Osteoblast (primary cell): ENCODE data around the gene MNX1. TPM values are rescaled to one million over a fixed set of nuclear protein-coding genes. Genes with fewer than 3 reads are reported as not detected.

Source experiments
- DNase-seq: peaks from one replicate; pipeline ENCODE4 v3.0.0; 2011; ENCODE audit warnings: low spot score, mixed read lengths; ENCODE audit not compliant: insufficient read length; ENCODE audit errors: missing footprints
- H2AFZ ChIP-seq: 2 replicates; pipeline ENCODE4 v1.6.0; 2011; ENCODE audit warnings: mild to moderate bottlenecking, low read length
- H3K27ac ChIP-seq: 2 replicates; pipeline ENCODE4 v1.5.1; 2011; ENCODE audit warnings: mild to moderate bottlenecking, low read depth, low read length, moderate library complexity
- H3K27me3 ChIP-seq: 2 replicates; pipeline ENCODE4 v1.6.0; 2012; ENCODE audit warnings: mild to moderate bottlenecking, control low read depth, inconsistent platforms, low read length, moderate library complexity; ENCODE audit not compliant: insufficient read depth
- H3K36me3 ChIP-seq: 2 replicates; pipeline ENCODE4 v1.5.1; 2011; ENCODE audit warnings: mild to moderate bottlenecking, low read length, control low read depth, moderate library complexity; ENCODE audit not compliant: insufficient read depth
- H3K4me1 ChIP-seq: 2 replicates; pipeline ENCODE4 v1.5.1; 2011; ENCODE audit warnings: mild to moderate bottlenecking, low read length, control low read depth, moderate library complexity; ENCODE audit not compliant: insufficient read depth
- H3K4me2 ChIP-seq: 2 replicates; pipeline ENCODE4 v1.6.0; 2011; ENCODE audit warnings: mild to moderate bottlenecking, low read length; ENCODE audit not compliant: insufficient read depth
- H3K4me3 ChIP-seq: fragments of 200-600 bp; sonication (generic); 3 replicates; pipeline ENCODE4 v1.5.1; 2012; ENCODE audit warnings: mild to moderate bottlenecking, low read length, inconsistent platforms; ENCODE audit not compliant: insufficient read depth
- H3K79me2 ChIP-seq: 2 replicates; pipeline ENCODE4 v1.6.0; 2012; ENCODE audit warnings: mild to moderate bottlenecking, low read length, control low read depth, inconsistent platforms; ENCODE audit not compliant: insufficient read depth
- H3K9me3 ChIP-seq: 2 replicates; pipeline ENCODE4 v1.5.1; 2011; ENCODE audit warnings: low read depth, low read length, control low read depth
- H4K20me1 ChIP-seq: 2 replicates; pipeline ENCODE4 v1.6.0; 2012; ENCODE audit warnings: mild to moderate bottlenecking, low read length, control low read depth; ENCODE audit not compliant: insufficient read depth
- total RNA-seq: library from RNA; depleted of rRNA; stranded (reverse); fragments of >200 nt; gene quantifications from 2 replicates; pipeline ENCODE4 v1.2.3, GENCODE V29; 2012
- TF ChIP-seq, protein P1 (sequence below): IDR thresholded peaks from 2 replicates; pipeline ENCODE4 v1.5.1; 2011; ENCODE audit warnings: mild to moderate bottlenecking, low read depth, low read length, moderate library complexity; ENCODE audit errors: extremely low read depth

The MNX1 gene
- total RNA-seq, 1 donor, result not detected

DNA sequence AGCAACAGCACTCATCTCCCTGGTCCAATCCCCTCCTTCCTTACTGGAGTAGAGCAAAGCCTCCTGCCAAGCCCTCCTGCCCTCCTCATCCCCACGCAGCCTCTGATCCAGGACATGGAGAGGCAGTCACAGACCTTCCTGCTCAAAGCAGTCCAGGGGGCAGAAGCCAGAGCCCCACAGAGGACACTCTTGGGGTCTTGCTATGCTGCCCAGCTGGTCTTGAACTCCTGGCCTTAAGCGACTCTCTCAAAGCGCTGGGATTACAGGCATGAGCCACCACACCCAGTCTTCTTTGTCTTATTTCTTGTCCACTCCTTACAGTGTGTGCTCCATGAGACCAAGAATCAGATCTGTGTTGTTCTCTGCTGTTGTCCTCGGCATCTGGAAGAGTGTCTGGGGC is 26.6 kb upstream of the MNX1 start:
- Histone ChIP-seq H3K4me2 (no peak overlapping the region), H3K79me2 (no peaks in the 10 kb centered on the region)

DNA sequence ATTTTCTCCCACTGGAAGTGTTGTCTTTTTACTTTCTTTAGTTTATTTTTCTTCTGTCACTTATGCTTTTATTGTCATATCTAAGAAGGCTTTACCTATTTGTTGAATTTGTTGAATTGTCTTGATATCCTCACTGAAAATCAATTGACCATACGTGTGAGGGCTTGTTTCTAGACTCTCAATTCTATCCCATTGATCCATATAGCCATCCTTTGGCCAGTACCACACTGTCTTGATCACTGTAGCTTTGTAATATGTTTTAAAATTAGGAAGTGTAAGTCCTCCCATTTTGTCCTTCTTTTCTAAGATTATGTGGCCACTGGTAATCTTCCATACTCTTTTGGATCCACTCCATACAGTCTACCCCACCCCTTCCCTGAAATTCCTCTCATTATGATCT is 25.5 kb upstream of the MNX1 start:
- no peak overlapping the region for H3K27ac ChIP-seq
- H3K27me3 ChIP-seq, result no peaks in the 10 kb centered on the region
- H3K4me1 ChIP-seq, result no peaks in the 10 kb centered on the region
- no peak for DNase-seq
- no peak overlapping the region for H2AFZ ChIP-seq
- H3K4me3 ChIP-seq, result no peak overlapping the region
- no peaks in the 10 kb centered on the region for H4K20me1 ChIP-seq
- H3K9me3 ChIP-seq, result no peaks in the 10 kb centered on the region
- no peaks in the 10 kb centered on the region for H3K79me2 ChIP-seq
- TF ChIP-seq, protein P1, sequence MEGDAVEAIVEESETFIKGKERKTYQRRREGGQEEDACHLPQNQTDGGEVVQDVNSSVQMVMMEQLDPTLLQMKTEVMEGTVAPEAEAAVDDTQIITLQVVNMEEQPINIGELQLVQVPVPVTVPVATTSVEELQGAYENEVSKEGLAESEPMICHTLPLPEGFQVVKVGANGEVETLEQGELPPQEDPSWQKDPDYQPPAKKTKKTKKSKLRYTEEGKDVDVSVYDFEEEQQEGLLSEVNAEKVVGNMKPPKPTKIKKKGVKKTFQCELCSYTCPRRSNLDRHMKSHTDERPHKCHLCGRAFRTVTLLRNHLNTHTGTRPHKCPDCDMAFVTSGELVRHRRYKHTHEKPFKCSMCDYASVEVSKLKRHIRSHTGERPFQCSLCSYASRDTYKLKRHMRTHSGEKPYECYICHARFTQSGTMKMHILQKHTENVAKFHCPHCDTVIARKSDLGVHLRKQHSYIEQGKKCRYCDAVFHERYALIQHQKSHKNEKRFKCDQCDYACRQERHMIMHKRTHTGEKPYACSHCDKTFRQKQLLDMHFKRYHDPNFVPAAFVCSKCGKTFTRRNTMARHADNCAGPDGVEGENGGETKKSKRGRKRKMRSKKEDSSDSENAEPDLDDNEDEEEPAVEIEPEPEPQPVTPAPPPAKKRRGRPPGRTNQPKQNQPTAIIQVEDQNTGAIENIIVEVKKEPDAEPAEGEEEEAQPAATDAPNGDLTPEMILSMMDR, result no peak
- H3K36me3 ChIP-seq, result no peaks in the 10 kb centered on the region
- no peak overlapping the region for H3K4me2 ChIP-seq

More for the DNA sequence above, 26.6 kb upstream of the MNX1 start:
- DNase-seq, result no peak
- H4K20me1 ChIP-seq, result no peaks in the 10 kb centered on the region
- H3K36me3 ChIP-seq, result no peaks in the 10 kb centered on the region
- no peak overlapping the region for H3K4me3 ChIP-seq
- no peaks in the 10 kb centered on the region for H3K9me3 ChIP-seq
- no peak overlapping the region for H3K27ac ChIP-seq
- no peak overlapping the region for H2AFZ ChIP-seq
- TF ChIP-seq, protein P1, result no peak
- H3K4me1 ChIP-seq, result no peaks in the 10 kb centered on the region
- H3K27me3 ChIP-seq, result no peaks in the 10 kb centered on the region

DNA sequence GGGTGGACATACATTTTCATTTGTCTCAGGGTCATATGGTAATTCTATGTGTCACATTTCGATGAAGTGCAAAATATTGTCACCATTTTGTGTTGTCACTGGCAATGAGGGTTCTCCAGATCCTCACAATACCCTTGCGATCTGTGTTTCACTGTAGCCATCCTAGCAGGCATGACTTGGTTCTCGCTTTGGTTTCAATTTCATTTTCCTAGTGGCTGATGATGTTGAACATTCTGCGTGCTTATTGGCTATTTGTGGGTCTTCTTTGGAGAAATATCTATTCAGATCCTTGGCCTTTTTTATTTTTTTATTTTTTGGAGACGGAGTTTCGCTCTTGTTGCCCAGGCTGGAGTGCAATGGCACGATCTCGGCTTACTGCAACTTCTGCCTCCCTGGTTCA is 24.8 kb upstream of the MNX1 start:
- H4K20me1 ChIP-seq, result no peaks in the 10 kb centered on the region
- no peaks in the 10 kb centered on the region for H3K4me1 ChIP-seq
- no peaks in the 10 kb centered on the region for H3K27me3 ChIP-seq
- no peaks in the 10 kb centered on the region for H3K36me3 ChIP-seq
- no peak overlapping the region for H3K27ac ChIP-seq
- no peaks in the 10 kb centered on the region for H3K79me2 ChIP-seq
- H3K4me2 ChIP-seq, result no peak overlapping the region
- H2AFZ ChIP-seq, result no peak overlapping the region
- no peak for DNase-seq
- no peaks in the 10 kb centered on the region for H3K9me3 ChIP-seq
- TF ChIP-seq, protein P1, result no peak
- no peak overlapping the region for H3K4me3 ChIP-seq

DNA sequence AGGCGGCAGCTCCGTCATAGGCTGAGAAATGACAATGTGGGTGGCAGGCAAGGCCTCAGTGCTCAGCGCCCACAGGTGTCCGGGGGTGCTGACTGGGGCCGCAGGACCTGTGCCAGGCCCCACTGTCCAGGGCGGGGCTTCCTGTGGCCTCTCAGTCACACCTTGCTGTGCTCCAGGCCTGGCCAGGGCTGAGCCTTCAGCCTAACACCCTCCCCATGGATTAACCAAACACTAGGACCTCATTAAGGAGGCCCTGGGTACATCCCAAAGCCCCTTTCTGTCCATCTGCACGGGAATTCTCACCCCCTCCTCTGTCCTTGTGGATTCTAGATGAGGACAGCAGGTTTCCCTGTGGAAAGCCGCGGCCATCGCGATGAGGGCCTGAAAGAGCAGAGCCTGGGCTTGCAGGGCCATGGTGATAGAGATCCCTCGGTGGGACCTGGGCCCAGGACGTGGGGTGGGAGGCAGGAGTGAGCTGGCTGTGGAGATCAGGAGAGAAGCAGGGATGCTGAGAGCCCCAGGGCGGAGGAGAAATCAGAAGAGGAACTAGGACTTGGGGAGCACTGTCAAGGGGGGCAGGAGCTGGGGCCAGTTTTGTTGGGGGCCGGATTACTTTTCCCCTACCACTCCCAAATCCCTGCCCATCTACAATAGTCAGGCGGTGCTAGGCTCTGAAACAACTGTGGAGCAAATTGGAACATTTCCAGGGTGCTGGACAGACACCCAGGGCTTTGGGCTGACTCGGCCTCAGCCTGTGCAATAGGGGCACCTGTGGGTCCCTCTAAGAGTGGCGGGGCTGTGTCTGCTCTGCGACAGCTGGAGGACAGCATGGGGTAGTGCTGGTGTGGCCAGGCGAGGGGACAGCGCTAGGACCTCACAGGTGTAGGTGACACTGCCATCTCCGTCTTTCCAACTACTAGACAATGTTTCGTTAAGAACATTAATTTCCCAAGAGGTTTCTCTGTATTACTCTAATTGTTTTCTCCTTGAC is 23.3 kb upstream of the MNX1 start:
- TF ChIP-seq, protein P1, result no peak
- peak; percentile 81 for DNase-seq

More for the DNA sequence above, 23.3 kb upstream of the MNX1 start:
- Histone ChIP-seq H4K20me1 (no peaks in the 10 kb centered on the region), H3K27me3 (peaks cover 3% of the 10 kb centered on the region), H2AFZ (no peak overlapping the region), H3K4me3 (no peak overlapping the region), H3K9me3 (no peaks in the 10 kb centered on the region), H3K27ac (no peak overlapping the region), H3K4me1 (no peaks in the 10 kb centered on the region), H3K36me3 (no peaks in the 10 kb centered on the region), H3K4me2 (no peak overlapping the region), H3K79me2 (no peaks in the 10 kb centered on the region)
